Uterus (tissue), 2 donors: ENCODE data around the gene CDYL.

Experiments used
- POLR2A ChIP-seq, 2 donors: fragments of 450-650 bp; IDR thresholded peaks; one replicate each; pipeline ENCODE4 v1.6.1; 2016; ENCODE audit warnings: antibody characterized with exemption in 2 of 2, mild to moderate bottlenecking in 1 of 2, moderate library complexity in 1 of 2
- TF ChIP-seq, protein P1 (sequence below), 4 experiments: fragments of 200-600 bp in 2 of 4; fragments of 450-650 bp in 2 of 4; sonication (generic) in 2 of 4; IDR thresholded peaks; one replicate each; pipeline ENCODE4 v1.5.1; 2016 to 2019; ENCODE audit warnings: antibody characterized with exemption in 4 of 4, mild to moderate bottlenecking in 2 of 4, moderate library complexity in 1 of 4

DNA sequence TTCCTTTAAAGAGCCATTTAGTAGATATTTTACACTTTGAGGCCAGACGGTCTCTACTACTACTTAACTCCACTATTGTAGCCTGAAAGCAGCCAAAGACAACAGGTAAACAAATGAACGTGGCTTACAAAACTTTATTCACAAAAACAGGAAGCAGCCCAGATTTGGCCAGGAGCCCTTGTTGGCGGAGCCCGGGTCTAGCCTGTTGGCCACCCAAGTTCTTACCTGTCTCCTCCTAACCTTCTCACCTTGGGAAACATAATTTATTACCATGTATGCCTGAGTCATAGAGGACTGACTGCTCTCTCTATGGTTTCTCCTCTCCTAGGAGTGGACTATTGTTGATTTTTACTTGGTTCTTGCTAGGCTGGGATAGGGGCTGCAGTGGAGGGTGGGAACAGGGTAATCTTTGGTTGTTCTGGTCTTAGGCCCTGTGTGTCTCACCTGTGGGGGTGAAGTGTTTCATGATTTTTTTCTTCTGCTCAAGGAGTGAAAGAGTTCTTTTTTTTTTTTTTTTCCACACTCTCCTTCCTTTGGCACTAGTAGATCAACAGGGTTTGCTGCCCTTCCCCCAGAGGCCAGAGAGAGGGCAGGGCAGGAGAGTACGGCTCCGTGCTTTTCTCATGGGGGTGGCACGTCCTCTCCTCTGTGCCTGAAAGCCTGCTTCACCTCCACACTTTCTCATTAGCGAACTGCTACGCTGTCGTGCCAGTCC is 137.7 kb downstream of the CDYL start:
- TF ChIP-seq, protein P1, sequence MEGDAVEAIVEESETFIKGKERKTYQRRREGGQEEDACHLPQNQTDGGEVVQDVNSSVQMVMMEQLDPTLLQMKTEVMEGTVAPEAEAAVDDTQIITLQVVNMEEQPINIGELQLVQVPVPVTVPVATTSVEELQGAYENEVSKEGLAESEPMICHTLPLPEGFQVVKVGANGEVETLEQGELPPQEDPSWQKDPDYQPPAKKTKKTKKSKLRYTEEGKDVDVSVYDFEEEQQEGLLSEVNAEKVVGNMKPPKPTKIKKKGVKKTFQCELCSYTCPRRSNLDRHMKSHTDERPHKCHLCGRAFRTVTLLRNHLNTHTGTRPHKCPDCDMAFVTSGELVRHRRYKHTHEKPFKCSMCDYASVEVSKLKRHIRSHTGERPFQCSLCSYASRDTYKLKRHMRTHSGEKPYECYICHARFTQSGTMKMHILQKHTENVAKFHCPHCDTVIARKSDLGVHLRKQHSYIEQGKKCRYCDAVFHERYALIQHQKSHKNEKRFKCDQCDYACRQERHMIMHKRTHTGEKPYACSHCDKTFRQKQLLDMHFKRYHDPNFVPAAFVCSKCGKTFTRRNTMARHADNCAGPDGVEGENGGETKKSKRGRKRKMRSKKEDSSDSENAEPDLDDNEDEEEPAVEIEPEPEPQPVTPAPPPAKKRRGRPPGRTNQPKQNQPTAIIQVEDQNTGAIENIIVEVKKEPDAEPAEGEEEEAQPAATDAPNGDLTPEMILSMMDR (IDR thresholded peaks at IDR 0.05), result no peak
- no peak for TF ChIP-seq POLR2A (IDR thresholded peaks at IDR 0.05)
